UCSD-AML1 (cell line): ENCODE data around the gene CDC123.
A peak's percentile ranks its signal among the peaks of the same experiment; 100 is the strongest.
"Not testable (repeated sequence)": the region's sequence is repeated elsewhere in the genome, so short reads cannot be mapped to it uniquely, and the experiment has no call there.

Experiments used
- DNase-seq: peaks from one replicate; lab custom pipeline; 2025; ENCODE audit not compliant: unreplicated experiment; lab: John Stamatoyannopoulos, UW

The CDC123 gene

DNA sequence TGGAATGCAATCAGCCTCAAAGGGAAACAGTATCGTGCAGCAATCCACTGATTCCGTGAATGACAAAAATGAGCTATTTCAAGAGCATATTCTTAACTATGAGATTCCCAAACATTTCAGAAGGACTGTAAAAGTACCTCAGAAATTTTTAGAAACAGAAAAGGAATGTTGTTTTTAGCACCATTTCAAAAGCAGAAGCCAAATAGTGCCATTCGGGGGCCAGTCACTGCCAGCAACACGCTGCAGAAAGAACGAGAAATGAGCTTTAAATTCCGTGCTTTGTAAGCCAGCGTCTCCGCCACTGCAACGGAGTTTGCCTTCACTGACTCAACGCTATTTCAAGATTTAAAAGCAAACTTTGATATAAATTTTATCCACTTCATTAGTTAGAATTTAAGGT is 6.6 kb upstream of the CDC123 start:
- no peak for DNase-seq

DNA sequence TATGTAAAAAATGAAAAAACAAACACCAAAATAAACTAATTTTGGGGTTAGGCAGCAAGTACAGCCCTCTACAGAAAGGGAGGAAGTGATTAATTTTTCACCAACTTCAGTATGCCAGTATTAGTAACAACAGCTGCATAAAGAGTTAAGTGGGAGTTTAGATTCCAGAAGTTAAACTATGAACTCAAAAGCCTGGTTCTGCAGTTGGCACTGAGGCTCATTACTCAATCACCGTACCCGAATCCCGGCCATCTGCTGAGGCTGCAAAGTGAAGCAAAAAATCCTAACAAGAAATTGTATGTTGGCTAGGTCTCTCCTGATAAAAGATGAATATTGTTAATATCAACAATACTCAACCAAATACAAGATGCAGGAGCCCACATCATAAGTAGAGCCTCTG is 4.3 kb upstream of the CDC123 start:
- no peak for DNase-seq

DNA sequence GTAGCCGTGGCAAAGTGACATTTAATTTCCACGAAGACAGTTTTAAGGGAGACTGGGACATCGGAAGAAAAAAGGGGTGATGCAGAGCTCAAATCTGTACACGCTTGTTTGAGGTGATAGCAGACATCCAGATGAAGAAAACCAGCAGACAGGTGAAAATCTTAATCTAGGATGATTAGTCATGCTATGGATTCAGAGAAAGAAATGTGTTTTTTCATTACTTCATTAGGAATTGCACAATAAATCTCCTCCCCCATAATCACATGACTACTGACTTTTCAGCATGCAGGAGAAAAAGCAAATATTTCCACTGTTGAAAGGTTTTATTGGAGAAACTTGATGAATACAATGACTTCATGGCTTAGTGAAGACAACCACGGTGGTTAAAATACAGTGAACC is 2.8 kb upstream of the CDC123 start:
- DNase-seq: no peak

DNA sequence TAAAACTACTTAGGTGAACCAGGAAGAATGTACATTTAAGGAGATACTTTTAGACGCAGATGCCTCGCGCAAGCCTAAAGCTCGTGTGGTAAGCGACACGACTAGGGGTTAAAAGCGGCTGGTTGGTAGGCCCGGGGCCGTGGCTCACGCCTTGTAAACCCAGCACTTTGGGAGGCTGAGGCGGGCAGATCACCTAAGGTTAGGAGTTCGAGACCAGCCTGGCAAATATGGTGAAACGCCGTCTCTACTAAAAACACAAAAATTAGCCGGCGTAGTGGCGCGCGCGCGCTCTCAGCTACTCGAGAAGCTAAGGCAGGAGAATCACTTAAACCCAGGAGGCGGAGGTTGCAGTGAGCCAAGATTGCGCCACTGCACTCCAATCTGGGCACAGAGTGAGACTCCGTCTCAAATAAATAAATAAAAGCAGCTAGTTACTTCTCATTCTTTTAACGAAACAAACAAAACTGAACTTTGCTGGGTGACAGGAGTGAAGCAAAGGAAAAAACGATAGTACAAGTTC is 1.2 kb upstream of the CDC123 start:
- DNase-seq: peak; percentile 45

DNA sequence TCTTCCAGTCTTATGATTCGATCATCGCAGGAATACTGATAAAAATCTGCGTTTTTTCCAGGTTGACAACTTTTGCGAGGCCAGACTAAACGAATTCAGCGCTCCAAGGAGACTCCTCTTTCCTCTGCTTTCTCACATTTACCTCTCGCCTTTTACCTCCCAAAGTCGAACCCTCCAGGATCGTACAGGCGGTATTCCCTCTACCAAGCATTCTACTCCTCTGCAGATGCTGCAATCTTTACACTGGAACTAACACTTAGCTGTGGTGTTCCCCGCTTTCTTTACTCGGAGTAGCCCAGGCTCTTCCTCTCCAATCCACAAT is 746 bp upstream of the CDC123 start:
- DNase-seq: no peak

DNA sequence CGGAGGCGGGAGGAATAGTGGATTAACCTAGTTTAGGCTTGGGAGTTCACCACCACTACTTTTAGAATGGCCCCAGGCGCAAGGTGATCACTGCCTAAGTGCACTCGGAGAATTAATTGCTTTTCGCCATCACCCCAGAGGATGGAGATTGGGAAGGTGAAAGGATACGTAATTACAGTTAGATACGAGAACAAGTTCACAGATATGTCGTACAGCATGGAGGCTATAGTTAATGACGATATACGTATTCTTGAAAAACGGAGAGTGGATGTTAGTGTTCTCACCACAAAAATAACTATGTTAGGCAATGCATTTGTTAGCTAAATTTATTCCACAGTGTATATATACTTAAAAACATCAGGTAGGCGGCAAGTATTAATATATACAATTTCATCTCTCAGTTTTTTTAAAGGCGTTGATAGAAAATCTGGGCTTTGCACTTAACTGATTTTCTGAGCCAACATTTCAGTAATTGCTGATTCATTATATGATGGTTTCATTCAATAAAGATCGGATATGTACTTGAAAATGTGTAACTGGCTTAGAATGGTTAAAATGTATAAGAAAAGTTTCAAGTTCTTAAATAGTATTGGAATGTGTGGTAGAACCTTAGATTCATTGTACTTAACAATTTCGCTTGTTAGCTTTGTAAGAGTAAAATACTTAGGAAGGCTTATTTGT is 683 bp downstream of the CDC123 start:
- no peak for DNase-seq

DNA sequence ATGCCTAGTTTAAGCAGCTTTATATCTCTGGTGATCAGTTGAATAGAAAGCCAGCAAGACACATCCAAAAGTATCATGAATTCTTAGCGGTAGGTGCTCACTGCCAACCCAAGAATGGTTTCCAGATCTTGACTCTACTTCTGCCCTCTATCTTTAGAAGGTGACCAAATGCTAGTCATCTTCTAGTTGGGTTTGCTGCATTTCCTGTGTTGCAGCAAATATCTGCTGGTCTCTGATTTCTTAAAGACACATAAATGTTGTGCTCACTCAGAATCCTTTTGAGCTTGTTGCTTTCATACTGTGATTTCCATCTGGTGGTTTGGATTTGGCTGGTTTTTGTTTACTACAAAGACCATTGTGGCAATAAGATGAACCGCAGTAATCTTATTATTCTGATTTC is 2.2 kb downstream of the CDC123 start:
- DNase-seq: no peak

DNA sequence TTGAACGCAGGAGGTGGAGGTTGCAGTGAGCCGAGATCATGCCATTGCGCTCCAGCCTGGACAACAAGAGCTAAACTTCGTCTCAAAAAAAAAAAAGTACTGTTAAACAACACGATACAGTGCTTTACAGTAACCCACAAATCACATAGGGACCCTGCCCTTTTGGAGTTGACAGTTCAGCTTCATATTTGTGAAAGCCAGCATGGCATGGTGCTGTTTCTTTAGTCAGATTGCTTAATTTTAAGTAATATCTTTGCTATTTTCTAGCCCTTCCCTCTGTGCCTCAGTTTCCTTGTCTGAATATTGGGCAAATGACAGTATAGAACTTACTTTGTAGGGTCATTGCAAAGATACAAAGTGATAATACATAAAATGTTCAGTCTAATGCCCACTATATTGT is 4.9 kb downstream of the CDC123 start:
- DNase-seq: no peak

DNA sequence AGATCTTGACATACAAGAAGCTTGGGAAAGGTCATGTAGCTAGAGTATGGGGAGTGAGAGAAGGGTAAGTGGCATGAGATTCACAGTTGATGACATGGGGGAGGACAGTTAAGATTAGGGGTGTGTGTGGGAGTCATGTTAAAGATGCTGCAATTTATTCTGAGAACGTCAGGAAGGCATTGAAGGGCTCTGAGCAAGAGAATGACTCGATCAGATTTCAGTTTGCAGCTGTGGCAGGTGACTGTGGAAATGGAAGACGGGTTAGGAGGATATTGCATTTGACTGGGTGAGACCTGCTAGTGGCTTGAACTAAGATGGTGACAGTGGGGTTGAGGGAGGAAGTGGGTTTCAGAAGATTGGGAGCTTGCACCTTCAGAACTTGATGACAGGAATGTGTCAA is 5.6 kb downstream of the CDC123 start:
- no peak for DNase-seq

DNA sequence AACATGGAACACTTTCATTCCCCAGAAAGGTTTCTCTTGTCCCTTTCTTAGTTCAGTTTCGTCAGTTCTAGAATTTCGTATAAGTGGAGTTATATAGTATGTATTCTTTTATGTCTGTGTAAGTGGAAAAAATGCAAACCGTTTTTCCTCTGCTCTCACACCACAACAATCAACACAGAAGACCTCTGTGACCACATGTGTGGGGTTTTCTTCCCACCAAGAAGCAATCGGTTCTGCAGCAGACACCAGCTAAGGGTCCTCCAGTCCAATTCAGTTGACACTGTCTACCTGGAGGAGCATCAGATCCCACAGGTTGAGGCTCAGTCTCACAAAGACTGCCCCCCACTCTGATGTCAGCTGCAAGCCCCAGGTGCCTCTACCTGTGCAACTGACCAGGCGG is 6.2 kb downstream of the CDC123 start:
- no peak for DNase-seq

DNA sequence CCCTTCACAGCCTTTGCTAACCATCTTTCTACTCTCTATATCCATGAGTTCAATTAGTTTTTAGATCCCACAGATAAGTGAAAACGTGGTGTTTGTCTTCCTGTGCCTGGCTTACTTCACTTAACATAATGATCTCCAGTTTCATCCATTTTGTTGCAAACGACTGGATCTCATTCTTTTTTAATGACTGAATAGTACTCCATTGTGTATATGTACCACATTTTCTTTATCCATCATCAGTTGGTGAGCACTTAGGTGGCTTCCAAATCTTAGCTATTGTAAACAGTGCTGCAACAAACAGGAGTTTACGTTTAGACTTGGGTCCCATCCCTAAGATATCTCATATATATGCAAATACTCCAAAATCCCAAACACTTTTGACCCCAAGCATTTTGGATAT is 9.1 kb downstream of the CDC123 start:
- DNase-seq: no peak

DNA sequence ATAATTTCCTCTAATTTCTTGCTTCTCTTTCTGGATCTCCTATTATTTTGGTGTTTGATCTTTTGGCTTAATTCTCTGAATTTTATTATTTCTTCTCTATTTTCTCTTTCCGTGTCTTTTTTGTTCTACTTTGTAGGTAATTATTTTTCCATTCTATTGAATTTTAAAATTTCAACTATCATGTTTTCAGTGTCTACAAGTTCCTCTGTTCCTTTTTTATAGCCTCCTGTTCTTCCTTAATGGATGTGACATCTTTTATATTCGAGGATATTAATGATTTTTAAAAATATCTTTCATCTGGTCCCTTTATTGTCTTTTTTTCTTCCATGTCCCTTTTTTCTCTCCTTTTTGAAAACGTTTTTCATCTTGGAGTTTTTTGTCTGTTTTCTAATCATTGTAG is 11.1 kb downstream of the CDC123 start:
- DNase-seq: no peak

DNA sequence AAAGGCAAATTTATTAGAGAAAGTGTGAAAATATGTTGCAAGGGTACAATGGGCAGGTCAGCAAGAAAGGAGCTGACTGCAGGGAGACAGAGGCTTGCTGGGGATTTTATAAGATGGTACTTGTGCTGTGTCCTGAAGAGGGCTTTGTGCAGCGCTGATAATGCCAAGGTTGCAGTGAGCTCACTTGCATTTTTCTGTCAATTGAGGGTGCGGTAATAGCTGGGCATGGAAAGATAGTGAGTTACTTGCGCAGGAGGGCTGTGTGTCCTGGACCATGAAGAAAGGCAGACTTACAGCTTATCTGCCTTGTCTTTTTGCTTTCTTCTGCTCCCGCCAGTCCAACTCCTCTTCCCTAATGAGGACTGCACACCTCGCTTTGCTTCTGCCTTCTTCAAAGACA is 12.5 kb downstream of the CDC123 start:
- no peak for DNase-seq

DNA sequence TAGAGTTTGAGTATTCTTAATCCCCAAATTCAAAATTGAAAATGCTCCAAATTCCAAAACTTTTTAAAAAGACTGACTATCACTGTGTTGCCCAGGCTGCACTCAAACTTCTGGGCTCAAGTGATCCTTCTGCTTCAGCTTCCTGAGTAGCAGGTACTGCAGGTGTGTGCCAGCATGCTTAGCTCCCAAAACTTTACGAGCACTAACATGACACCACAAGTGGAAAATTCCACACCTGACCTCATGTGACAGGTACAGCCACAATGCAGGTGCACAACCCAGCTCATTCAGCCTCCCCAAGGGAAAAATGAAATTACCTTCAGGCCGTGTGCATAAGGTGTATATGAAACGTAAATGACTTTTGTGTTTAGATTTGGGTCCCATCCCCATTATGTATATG is 16.5 kb downstream of the CDC123 start:
- DNase-seq: no peak

DNA sequence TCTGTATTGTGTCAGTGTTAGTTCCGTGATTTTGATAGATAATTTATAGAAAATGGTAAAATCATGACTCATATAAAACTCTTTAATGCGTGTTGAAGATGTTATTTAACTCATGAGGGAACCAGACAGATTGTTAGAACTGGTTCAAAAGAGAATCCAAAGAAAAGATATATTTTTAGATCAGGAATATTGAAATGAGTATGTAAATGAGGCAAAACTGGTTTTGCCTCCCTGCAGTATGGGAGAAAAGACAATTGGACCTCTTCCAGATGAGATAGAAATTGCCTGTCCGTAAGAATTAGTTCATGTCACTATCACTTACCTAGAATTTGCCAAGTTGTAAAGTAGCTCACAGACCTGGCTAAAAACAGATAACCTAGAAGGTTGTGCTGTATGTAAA is 17.6 kb downstream of the CDC123 start:
- DNase-seq: no peak

DNA sequence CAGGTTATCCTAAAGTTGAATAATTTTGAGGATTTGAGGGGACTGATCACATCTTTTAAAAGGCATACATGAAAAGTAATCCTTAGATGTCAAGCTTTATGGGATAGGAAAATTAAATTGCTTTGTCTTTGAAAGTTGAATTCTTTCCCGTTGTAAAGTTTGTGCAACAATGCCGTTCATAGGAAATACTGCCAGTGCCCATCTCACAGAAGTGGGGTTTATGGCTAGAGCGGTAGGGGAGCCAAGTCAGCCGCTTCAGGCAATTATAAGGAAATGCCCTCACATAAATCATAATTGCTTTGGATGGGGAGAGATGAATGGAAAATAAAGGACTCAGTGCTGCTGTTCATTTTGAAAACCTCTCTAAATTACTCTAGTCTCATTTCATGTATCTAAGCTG is 18.1 kb downstream of the CDC123 start:
- DNase-seq: no peak

DNA sequence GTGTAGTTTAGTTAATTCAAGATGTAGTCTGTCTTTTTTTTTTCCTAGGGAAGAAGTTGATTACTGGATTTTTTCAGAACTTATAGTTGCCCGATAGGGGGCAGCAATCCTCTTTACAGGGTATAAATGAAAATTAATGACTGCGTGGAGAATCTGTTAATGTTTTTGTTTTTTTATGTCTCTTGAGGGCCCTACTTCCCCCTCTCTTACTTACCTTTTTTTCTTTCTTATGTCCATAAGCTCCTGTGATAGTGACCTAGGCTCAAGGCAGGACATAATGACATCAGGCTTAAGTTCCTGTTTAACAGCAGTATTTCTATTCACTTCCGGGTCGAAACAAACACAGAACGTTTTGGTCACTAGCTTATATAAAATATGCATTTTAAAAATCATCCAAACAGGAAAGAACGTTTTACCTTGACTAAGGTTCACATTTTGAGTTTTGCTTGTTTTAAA is 18.8 kb downstream of the CDC123 start:
- DNase-seq: no peak

DNA sequence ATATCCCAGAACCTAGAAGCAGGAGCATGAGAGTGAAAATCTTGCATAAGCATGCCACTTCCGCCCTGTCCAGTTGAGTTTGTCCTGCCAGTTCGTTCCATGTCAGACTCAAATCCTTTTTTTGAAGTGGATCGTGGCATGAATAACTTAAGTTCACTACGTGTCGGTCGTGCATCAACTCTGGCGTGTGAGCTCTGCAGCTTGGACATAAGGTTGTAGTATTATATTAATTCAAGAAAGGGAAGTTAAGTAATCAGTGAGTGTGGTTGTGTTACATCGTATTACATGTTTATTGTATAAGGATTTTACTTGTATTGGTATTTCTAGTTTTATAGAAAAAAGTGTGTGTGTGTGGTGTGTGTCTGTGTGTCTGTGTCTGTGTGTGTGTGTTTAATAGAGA is 23.0 kb downstream of the CDC123 start:
- no peak for DNase-seq

DNA sequence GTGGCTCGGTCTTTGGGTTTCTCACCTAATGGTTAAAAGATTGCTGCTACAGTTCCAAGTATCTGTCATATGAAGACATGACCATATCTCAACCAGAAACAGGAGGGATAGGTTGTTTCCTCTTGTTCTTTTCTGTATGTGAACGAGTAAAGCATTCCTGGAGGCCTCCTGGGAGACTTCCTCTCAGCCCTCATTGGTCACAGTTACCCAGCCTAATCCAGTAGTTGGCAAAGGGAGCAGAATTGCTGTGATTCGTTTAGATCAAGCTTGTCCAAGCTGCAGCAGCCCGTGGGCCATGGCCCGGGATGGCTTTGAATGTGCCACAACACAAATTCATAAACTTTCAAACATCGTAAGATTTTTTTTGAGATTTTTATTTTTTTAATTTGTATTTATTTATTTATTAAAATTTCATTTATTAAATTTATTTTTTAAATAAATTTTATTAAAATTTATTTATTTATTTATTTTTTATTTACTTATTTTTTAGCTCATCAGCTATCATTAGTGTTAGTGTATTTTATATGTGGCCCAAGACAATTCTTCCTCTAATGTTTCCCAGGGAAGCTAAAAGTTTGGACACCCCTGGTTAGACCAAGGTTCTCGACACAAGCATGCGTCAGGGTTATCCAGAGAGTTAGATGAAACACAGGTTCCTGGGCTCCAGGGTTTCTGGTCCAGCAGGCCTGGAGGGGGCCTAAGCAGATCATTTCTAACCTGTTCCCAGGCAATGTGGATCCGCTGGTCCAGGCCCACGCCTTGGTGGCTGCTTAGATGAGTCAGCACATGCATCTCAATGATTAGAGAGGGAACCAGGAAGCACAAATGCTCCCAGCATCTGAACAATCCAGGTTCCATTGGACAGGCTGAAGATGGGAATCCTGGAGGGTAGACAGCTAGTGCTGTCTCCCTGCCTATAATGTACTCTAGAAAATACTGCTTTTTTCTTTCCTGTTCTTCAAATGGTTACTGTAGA is 25.6 kb downstream of the CDC123 start:
- DNase-seq: no peak

DNA sequence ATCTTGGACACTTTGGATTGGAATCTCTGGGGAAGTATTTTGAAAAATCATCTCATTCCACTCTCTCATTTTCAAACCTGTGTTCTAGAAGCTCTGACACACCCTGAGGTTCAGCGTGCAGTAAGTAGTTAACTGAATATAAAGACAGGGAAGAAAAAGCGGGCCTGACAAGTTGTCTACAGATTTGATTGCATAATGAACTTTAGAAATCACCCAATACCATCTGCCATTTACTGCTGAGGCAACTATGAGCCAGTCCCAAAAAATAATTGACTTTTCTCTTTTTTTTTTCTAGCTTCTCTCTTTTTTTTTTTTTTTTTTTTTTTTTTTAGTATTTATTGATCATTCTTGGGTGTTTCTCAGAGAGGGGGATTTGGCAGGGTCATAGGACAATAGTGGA is 29.5 kb downstream of the CDC123 start:
- DNase-seq: no peak

DNA sequence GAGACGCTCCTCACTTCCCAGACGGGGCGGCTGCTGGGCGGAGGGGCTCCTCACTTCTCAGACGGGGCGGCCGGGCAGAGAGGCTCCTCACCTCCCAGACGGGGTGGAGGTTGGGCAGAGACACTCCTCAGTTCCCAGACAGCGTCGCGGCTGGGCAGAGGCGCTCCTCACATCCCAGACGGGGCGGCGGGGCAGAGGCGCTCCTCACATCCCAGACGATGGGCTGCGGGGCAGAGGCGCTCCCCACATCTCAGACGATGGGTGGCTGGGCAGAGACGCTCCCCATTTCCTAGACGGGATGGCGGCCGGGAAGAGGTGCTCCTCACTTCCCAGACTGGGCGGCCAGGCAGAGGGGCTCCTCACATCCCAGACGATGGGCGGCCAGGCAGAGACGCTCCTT is 30.4 kb downstream of the CDC123 start:
- DNase-seq: not testable (repeated sequence)

DNA sequence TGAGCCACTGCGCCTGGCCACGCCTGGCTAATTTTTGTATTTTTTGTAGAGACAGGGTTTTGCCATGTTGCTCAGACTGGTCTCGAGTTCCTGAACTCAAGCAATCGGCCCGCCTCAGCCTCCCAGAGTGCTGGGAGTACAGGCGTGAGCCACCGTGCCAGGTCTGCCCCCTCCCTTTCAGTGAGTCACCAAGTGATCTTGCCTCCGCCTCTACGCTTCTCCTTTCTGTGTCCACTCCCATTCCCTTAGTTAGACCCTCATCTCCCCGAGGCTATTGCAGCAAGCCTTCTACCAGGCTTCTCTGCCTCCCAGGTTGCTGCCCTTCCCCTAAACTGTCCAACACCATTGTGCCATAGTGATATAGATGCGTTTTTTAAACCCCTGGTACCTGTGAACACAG is 32.9 kb downstream of the CDC123 start:
- no peak for DNase-seq
